ENCODE measurements around the gene P2RX5. TPM values are rescaled to one million over a fixed set of nuclear protein-coding genes. Genes with fewer than 3 reads are reported as not detected.

The P2RX5 gene
- total RNA-seq (0.22 and 0.37 TPM in 2 replicates), polyA plus RNA-seq (0.10 and 0.19 TPM in 2 replicates), polyA minus RNA-seq (0.70 TPM in 1 of 2 replicates, not detected in the other), Bru-seq, nascent RNA (percentile 11 among the genes with signal in this experiment), BruChase-seq, experiment 1, labeled RNA remaining after a 6-hour chase (percentile 53 among the genes with signal in this experiment), BruChase-seq, experiment 2, labeled RNA remaining after a 2-hour chase (percentile 2 among the genes with signal in this experiment)
- 0.08 and 0.15 TPM in 2 replicates for polyA plus RNA-seq (2011; cell fraction: cytosol; rRNA removed)
- 0.10 and 0.14 TPM in 2 replicates for polyA plus RNA-seq (2011; cell fraction: nucleus; rRNA removed)
- polyA plus RNA-seq (2012), result 0.41 TPM in 1 of 2 replicates, not detected in the other
- 42.4 TPM for polyA minus RNA-seq (2011; cell fraction: cytosol; rRNA and poly(A)+ RNA removed)
- not detected in 2 replicates for polyA minus RNA-seq (2011; cell fraction: nucleus; rRNA and poly(A)+ RNA removed)
- long read RNA-seq, partial matches to known transcripts, result 0 of 1 reads
- long read RNA-seq, other reads (novel, unspliced or antisense), result 0 of 1 reads

GRCh38 chr17:3695723-3696411, at the start of gene P2RX5:
Gene P2RX5 (minus strand): TSS chr17:3696155. CDS start chr17:3696005, 150 bp downstream.
- DNase-seq (ENCODE audit: low read depth, low spot score) (peak; percentile 30), FAIRE-seq (no peak)

GRCh38 chr17:3745071-3745470, 49.1 kb upstream of the P2RX5 start:
- Histone ChIP-seq H3K9me1 (replicated peaks; ENCODE audit: control insufficient read depth, extremely low read depth, insufficient read depth, low read length) (no peaks in the 10 kb centered on the region), H3K9ac (replicated peaks; ENCODE audit: extremely low read depth, insufficient read depth, low read length) (no peak overlapping the region), H3K27me3 (ENCODE audit: control insufficient read depth in 2 of 2, insufficient read depth in 2 of 2, low read length in 2 of 2) (no peaks in the 10 kb centered on the region), H3K27ac (ENCODE audit: insufficient read depth, low read depth, low read length) (no peak overlapping the region), H4K20me1 (replicated peaks; ENCODE audit: control insufficient read depth, extremely low read depth, insufficient read depth, low read length) (no peaks in the 10 kb centered on the region), H3K9me3 (replicated peaks; ENCODE audit: control insufficient read depth, insufficient read depth, low read length) (no peaks in the 10 kb centered on the region), H2AFZ (ENCODE audit: low read depth, low read length) (no peak overlapping the region), H3K4me2 (ENCODE audit: insufficient read depth, low read length) (no peak overlapping the region), H3K79me2 (ENCODE audit: control insufficient read depth, insufficient read depth, low read length) (no peaks in the 10 kb centered on the region), H3K4me1 (ENCODE audit: control insufficient read depth, extremely low read depth, insufficient read depth, low read length) (no peaks in the 10 kb centered on the region), H3K4me3 (replicated peaks in 1 of 3; ENCODE audit: insufficient read depth in 1 of 3, low read depth in 1 of 3, low read length in 3 of 3) (no peak overlapping the region), H3K36me3 (ENCODE audit: control insufficient read depth in 2 of 2, extremely low read depth in 1 of 2, insufficient read depth in 2 of 2, low read length in 2 of 2) (no peaks in the 10 kb centered on the region)
- TF ChIP-seq JUN (IDR thresholded peaks at IDR 0.05; ENCODE audit: borderline replicate concordance, insufficient read depth, insufficient read length, low read depth) (no peak), GATA2 (IDR thresholded peaks at IDR 0.05; ENCODE audit: insufficient read depth, insufficient read length, low read depth, low read length) (no peak), MAX (IDR thresholded peaks at IDR 0.05; ENCODE audit: insufficient read depth, insufficient read length) (no peak), CTCF (IDR thresholded peaks at IDR 0.05; ENCODE audit: extremely low read depth in 1 of 2, insufficient read depth in 1 of 2, low read depth in 1 of 2, low read length in 2 of 2) (no peak), MYC (IDR thresholded peaks at IDR 0.05; ENCODE audit: low read depth, low read length) (no peak), POLR2A (IDR thresholded peaks at IDR 0.05; ENCODE audit: low read depth, low read length) (no peak), POLR2AphosphoS5 (IDR thresholded peaks at IDR 0.05; ENCODE audit: insufficient read depth, low read depth, low read length) (no peak), EZH2 (IDR thresholded peaks at IDR 0.05; ENCODE audit: borderline replicate concordance, low read depth, low read length, severe bottlenecking) (no peak), FOS (IDR thresholded peaks at IDR 0.05; ENCODE audit: borderline replicate concordance, insufficient read depth, low read length) (no peak)
- DNase-seq (ENCODE audit: low read depth, low spot score) (no peak), FAIRE-seq (no peak)
- POLR2A ChIA-PET, result no interaction called here
- dilution Hi-C loops (cut with MboI; ENCODE audit: extremely low pct_ligation_motif_present, low sequenced_read_pairs) (no loop called here), intact Hi-C loops (cut with micrococcal nuclease) (no loop called here)
- BruUV-seq (replicated peaks), result no TSS peak
- CTCF ChIA-PET, result no interaction called here

More at GRCh38 chr17:3695723-3696411, at the start of gene P2RX5:
- Histone ChIP-seq H3K9me3 (replicated peaks; ENCODE audit: control insufficient read depth, insufficient read depth, low read length) (no peaks in the 10 kb centered on the region), H3K4me2 (ENCODE audit: insufficient read depth, low read length) (peak within 1 kb of the TSS; percentile 61), H3K9me1 (replicated peaks; ENCODE audit: control insufficient read depth, extremely low read depth, insufficient read depth, low read length) (no peaks in the 10 kb centered on the region), H3K9ac (replicated peaks; ENCODE audit: extremely low read depth, insufficient read depth, low read length) (no peak within 1 kb of the TSS), H2AFZ (ENCODE audit: low read depth, low read length) (peak within 1 kb of the TSS; percentile 87), H3K79me2 (ENCODE audit: control insufficient read depth, insufficient read depth, low read length) (no peaks in the 10 kb centered on the region), H3K27ac (ENCODE audit: insufficient read depth, low read depth, low read length) (no peak within 1 kb of the TSS), H3K4me3 (replicated peaks in 1 of 3; ENCODE audit: insufficient read depth in 1 of 3, low read depth in 1 of 3, low read length in 3 of 3) (peak within 1 kb of the TSS in 2 of 3 experiments; percentile 22 to 40), H3K4me1 (ENCODE audit: control insufficient read depth, extremely low read depth, insufficient read depth, low read length) (peaks cover 5% of the 10 kb centered on the region), H3K36me3 (ENCODE audit: control insufficient read depth in 2 of 2, extremely low read depth in 1 of 2, insufficient read depth in 2 of 2, low read length in 2 of 2) (no peaks in the 10 kb centered on the region), H4K20me1 (replicated peaks; ENCODE audit: control insufficient read depth, extremely low read depth, insufficient read depth, low read length) (no peaks in the 10 kb centered on the region), H3K27me3 (ENCODE audit: control insufficient read depth in 2 of 2, insufficient read depth in 2 of 2, low read length in 2 of 2) (peaks cover 21 to 22% of the 10 kb centered on the region in 2 experiments)
- POLR2A ChIA-PET, result no interaction called here
- CTCF ChIA-PET, result interaction anchor here (0.7 to 2.0 kb wide), 9 partner anchors 12 to 60 kb away, joined by 3 to 7 read pairs (median 5); partner anchors contain the start of genes CTNS, HASPIN and SHPK
- intact Hi-C loops (cut with micrococcal nuclease) (no loop called here), dilution Hi-C loops (cut with MboI; ENCODE audit: extremely low pct_ligation_motif_present, low sequenced_read_pairs) (no loop called here)
- no TSS peak for BruUV-seq (replicated peaks)
- TF ChIP-seq EZH2 (IDR thresholded peaks at IDR 0.05; ENCODE audit: borderline replicate concordance, low read depth, low read length, severe bottlenecking) (peak; percentile 65), POLR2AphosphoS5 (IDR thresholded peaks at IDR 0.05; ENCODE audit: insufficient read depth, low read depth, low read length) (no peak)

All from endothelial cell of umbilical vein (primary cell).